Measurements from ENCODE around the gene FOXP1.

DNA sequence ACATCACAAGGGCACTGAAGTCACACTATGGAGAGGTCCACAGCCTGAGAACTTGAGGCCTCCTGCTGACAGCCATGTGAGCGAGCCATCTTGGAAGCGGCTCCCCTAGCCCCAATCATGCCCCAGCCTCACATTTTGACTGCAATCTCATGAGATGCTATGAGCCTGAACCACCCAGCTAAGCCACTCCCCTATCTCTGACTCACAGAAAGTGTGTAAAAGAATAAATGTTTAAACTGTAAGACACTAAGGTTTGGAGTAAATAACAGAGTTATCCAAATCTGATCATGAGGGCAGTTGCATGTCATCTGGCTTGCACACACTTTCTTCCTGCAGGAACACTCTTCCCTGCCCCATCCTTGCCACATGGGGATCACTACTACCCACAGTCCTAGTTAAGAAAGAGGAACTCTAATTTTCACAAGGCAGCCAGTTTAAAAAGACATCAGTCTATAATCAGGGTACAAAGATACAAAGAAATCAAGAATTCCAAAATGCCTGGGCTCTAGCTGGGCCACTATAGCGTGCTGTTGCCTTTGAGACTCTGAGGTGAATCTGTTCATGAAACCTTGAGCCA is 494.2 kb downstream of the FOXP1 start:
- TF ChIP-seq CTCF (IDR thresholded peaks at IDR 0.05): no peak
- TF ChIP-seq POLR2A (IDR thresholded peaks at IDR 0.05): no peak
